Activated CD4-positive, alpha-beta T cell treated with anti-CD3 and anti-CD28 coated beads, Interleukin-2, amount 10 ng/mL, durations not matched to agents 7 days and 5 days (primary cell): ENCODE results near the gene BTG3. TPM values are rescaled to one million over a fixed set of nuclear protein-coding genes. Genes with fewer than 3 reads are reported as not detected.

Experiments used
- CTCF ChIA-PET: fragments of 350-600 bp; sonication (Branson Sonifier 250); formaldehyde crosslinking; loops from one replicate; lab custom pipeline; 2021; ENCODE audit warnings: antibody characterized with exemption; lab: Charles Lee
- POLR2A ChIA-PET: fragments of 350-600 bp; sonication (Branson Sonifier 250); formaldehyde crosslinking; loops from one replicate; lab custom pipeline; 2021; ENCODE audit warnings: antibody characterized with exemption; lab: Charles Lee
- DNase-seq: peaks from one replicate; pipeline ENCODE4 v3.0.0-alpha.2; 2020
- H3K27ac Mint-ChIP-seq: one replicate; pipeline ENCODE4 v1.8.0; 2021; ENCODE audit warnings: mild to moderate bottlenecking, moderate library complexity, mixed read lengths
- H3K27me3 Mint-ChIP-seq: one replicate; pipeline ENCODE4 v1.8.0; 2021; ENCODE audit warnings: mixed read lengths
- H3K36me3 Mint-ChIP-seq: one replicate; pipeline ENCODE4 v1.8.0; 2021; ENCODE audit warnings: low read depth, mixed read lengths
- H3K4me1 Mint-ChIP-seq: one replicate; pipeline ENCODE4 v1.8.0; 2021; ENCODE audit warnings: mixed read lengths
- H3K4me3 Mint-ChIP-seq: one replicate; pipeline ENCODE4 v1.8.0; 2021; ENCODE audit warnings: mild to moderate bottlenecking, moderate library complexity, mixed read lengths
- H3K9me3 Mint-ChIP-seq: one replicate; pipeline ENCODE4 v1.8.0; 2021; ENCODE audit warnings: mixed read lengths
- total RNA-seq, 2 experiments: library from RNA; stranded (reverse); gene quantifications; one replicate each; pipeline ENCODE4 v1.2.3, GENCODE V29; 2021

Gene BTG3
- total RNA-seq, 2 experiments from 2014 or later: 41.2 to 44.1 TPM

DNA sequence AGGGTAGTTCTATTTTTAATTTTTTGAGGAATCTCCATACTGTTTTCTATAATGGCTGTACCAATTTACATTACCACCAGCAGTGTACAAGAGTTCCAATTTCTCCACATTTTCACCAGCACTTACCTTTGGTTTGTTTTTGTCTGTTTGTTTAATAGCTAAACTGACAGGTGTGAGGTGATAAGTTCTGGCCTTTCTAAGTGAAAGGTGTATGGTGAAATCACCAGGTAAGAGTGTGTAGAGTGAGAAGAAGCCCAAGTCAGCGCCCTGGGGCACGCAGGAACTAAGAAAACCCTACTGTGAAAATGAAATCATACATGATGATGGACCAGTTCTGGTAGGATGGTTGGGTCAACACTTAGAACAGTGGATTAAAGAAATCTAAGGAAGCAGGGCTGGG is 34.5 kb downstream of the BTG3 start:
- ChIA-PET CTCF (no interaction called here), POLR2A (no interaction called here)
- Mint-ChIP-seq H3K4me3 (no peak overlapping the region), H3K9me3 (no peaks in the 10 kb centered on the region), H3K4me1 (no peaks in the 10 kb centered on the region), H3K27me3 (peaks cover 7% of the 10 kb centered on the region), H3K27ac (no peak overlapping the region), H3K36me3 (no peaks in the 10 kb centered on the region)
- DNase-seq: no peak

DNA sequence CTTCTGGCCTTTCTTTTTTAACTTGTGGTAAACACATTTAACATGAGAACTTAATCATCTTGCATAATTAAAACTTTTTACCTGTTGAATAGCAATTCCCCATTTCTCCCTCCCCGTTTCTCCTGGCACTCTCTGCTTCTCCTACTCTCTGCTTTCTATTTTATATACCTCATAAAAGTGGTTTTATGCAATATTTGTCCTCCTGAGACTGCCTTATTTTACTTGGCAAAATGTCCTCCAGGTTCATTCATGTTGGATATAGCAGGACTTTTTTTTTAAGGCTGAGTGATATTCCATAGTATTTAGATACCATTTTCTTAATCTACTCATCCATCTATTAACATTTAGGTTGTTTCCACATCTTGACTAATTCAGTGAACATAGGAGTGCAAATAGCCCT is 35.0 kb downstream of the BTG3 start:
- Mint-ChIP-seq H3K9me3 (no peaks in the 10 kb centered on the region), H3K36me3 (no peaks in the 10 kb centered on the region), H3K27ac (no peak overlapping the region), H3K27me3 (peaks cover 7% of the 10 kb centered on the region), H3K4me1 (no peaks in the 10 kb centered on the region), H3K4me3 (no peak overlapping the region)
- CTCF ChIA-PET: no interaction called here
- no peak for DNase-seq
- POLR2A ChIA-PET: no interaction called here

- Mint-ChIP-seq H3K27ac (no peak overlapping the region), H3K4me1 (no peaks in the 10 kb centered on the region), H3K9me3 (no peaks in the 10 kb centered on the region), H3K4me3 (no peak overlapping the region), H3K36me3 (no peaks in the 10 kb centered on the region), H3K27me3 (peaks cover 7% of the 10 kb centered on the region)
- POLR2A ChIA-PET: no interaction called here
- DNase-seq: no peak
- CTCF ChIA-PET: no interaction called here
Observed at GRCh38 chr21:17576080-17576835, 36.4 kb downstream of the BTG3 start.

DNA sequence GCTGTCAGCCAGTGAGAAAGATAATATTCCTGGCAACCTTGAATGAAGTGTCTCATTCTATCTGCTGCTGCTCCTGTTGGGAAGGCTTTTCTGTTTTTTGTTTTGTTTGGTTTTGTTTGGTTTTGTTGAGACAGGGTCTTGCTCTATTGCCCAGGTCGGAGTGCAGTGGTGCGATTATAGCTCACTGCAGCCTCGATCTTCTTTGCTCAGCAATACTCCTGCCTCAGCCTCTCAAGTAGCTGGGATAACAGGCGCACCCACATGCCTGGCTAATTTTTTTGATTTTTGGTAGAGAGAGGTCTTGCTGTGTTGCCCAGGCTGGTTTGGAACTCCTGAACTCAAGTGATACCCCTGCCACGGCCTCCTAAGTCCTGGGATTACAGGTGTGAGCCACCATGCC is 37.6 kb downstream of the BTG3 start:
- CTCF ChIA-PET: no interaction called here
- peaks cover 7% of the 10 kb centered on the region for H3K27me3 Mint-ChIP-seq
- DNase-seq: no peak
- H3K4me3 Mint-ChIP-seq: no peak overlapping the region
- POLR2A ChIA-PET: no interaction called here
- H3K9me3 Mint-ChIP-seq: no peaks in the 10 kb centered on the region
- no peaks in the 10 kb centered on the region for H3K36me3 Mint-ChIP-seq
- H3K4me1 Mint-ChIP-seq: no peaks in the 10 kb centered on the region
- no peak overlapping the region for H3K27ac Mint-ChIP-seq

DNA sequence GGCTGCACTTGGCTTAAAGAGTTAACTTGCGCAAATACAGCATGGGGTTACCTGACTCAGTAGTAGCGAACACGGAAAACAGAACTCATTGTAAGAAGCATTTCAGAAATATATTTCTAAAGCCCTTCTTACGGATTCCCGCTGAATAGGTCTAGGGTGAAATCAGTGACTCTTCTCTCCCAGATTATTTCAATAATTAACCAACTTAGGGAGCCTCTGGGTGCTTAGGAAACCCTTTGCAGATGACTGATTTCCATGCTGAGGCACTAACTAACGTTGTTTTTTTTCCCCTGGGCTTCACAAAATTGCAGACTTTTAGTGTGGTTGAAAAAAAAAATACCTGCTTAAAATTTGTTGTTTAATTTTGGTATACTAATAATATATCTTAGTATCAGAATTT is 40.3 kb downstream of the BTG3 start:
- DNase-seq: no peak
- Mint-ChIP-seq H3K4me1 (no peaks in the 10 kb centered on the region), H3K36me3 (no peaks in the 10 kb centered on the region), H3K4me3 (no peak overlapping the region), H3K27me3 (peaks cover 7% of the 10 kb centered on the region), H3K9me3 (no peaks in the 10 kb centered on the region), H3K27ac (no peak overlapping the region)
- CTCF ChIA-PET: no interaction called here
- POLR2A ChIA-PET: no interaction called here

DNA sequence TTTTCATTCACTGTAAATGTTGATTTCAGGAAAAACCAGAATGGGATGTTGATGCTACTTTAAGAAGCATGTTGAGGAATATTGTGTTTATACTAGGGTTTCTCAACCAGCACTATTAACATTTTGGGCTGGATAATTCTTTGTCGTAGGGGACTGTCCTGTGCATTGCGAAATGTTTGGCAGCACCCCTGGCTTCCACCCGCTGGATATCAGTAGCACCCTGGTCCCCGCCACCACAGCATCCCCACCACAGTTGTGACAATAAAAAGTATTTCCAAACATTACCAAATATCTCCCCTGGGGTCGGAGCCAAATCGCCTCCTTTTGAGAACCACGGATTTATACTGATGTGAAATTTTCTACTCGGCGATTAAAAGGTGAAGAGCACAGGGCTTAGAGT is 41.9 kb downstream of the BTG3 start:
- DNase-seq: no peak
- H3K27me3 Mint-ChIP-seq: peaks cover 7% of the 10 kb centered on the region
- no peaks in the 10 kb centered on the region for H3K36me3 Mint-ChIP-seq
- no peaks in the 10 kb centered on the region for H3K4me1 Mint-ChIP-seq
- H3K27ac Mint-ChIP-seq: no peak overlapping the region
- H3K4me3 Mint-ChIP-seq: no peak overlapping the region
- H3K9me3 Mint-ChIP-seq: no peaks in the 10 kb centered on the region
- POLR2A ChIA-PET: no interaction called here
- CTCF ChIA-PET: no interaction called here

- no peak overlapping the region for H3K27ac Mint-ChIP-seq
- POLR2A ChIA-PET: no interaction called here
- DNase-seq: no peak
- H3K9me3 Mint-ChIP-seq: no peaks in the 10 kb centered on the region
- no peaks in the 10 kb centered on the region for H3K4me1 Mint-ChIP-seq
- H3K36me3 Mint-ChIP-seq: no peaks in the 10 kb centered on the region
- H3K4me3 Mint-ChIP-seq: no peak overlapping the region
- H3K27me3 Mint-ChIP-seq: no peaks in the 10 kb centered on the region
- CTCF ChIA-PET: no interaction called here
Observed at GRCh38 chr21:17560377-17561025, 52.2 kb downstream of the BTG3 start.

DNA sequence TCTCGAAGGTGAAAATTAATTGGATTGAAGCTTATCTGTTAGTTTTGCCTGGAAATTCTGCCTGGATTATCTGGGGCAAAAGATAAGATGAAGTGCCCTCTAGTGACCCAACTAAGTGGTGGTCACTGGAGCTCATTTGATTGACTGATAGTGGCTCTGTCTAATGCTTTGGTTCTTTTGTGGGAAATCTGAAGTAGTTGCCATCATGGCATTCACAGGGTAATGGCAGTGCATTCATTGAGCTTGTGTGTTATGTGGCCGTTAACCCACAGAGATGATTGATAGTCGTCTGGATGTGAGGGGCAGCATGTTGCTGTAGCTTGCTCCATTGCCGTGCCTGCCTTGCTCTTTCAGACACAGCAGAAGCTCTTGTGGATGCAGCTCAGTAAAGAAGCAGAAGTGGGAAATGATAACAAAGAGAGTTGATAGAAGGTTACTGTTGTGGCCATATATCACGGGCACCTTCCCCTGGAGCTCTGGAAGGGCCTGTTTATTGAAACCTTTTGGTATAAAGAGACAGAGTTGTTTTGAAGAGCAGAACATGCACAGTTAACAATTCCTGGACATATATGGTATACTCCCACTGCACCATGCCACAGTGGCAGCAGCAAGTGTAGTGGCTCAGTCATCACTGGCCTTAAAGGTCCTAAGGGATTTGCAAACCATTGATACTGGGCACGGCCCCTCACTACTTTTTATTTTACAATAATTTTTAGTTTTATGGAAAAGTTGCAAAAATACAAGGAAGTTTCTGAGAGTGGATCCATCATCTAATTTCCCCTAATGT is 57.8 kb downstream of the BTG3 start:
- Mint-ChIP-seq H3K9me3 (no peaks in the 10 kb centered on the region), H3K4me3 (no peak overlapping the region), H3K27ac (no peak overlapping the region), H3K36me3 (no peaks in the 10 kb centered on the region), H3K4me1 (no peaks in the 10 kb centered on the region), H3K27me3 (no peaks in the 10 kb centered on the region)
- ChIA-PET POLR2A (no interaction called here), CTCF (interaction anchor here (0.7 to 1.1 kb wide), 2 partner anchors 20 to 106 kb away, joined by 3 read pairs; no protein-coding TSS in a partner anchor)
- no peak for DNase-seq

DNA sequence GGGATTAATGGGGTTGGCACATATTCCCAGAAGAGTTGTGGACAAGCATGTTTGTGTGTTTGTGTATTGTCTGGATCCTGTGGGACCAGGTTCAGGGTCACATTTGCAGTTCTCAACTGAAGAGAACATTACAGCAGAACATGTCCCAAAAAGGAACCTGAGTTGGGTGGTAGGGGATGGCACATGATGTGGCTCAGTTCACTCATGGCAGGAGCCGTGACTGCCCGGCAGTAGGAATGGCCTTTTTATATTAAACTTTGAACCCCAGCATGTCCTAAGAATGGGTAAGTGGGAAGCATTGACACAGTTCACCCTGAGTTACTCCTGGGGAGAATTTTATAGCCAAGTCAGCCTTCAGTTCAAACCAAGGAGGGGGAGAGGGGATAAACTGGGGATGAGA is 58.6 kb downstream of the BTG3 start:
- H3K9me3 Mint-ChIP-seq: no peaks in the 10 kb centered on the region
- no peak overlapping the region for H3K4me3 Mint-ChIP-seq
- ChIA-PET POLR2A (no interaction called here), CTCF (interaction anchor here (0.7 to 1.1 kb wide), 2 partner anchors 19 to 105 kb away, joined by 3 read pairs; no protein-coding TSS in a partner anchor)
- H3K36me3 Mint-ChIP-seq: no peaks in the 10 kb centered on the region
- H3K27ac Mint-ChIP-seq: no peak overlapping the region
- no peaks in the 10 kb centered on the region for H3K4me1 Mint-ChIP-seq
- DNase-seq: no peak
- H3K27me3 Mint-ChIP-seq: no peaks in the 10 kb centered on the region

DNA sequence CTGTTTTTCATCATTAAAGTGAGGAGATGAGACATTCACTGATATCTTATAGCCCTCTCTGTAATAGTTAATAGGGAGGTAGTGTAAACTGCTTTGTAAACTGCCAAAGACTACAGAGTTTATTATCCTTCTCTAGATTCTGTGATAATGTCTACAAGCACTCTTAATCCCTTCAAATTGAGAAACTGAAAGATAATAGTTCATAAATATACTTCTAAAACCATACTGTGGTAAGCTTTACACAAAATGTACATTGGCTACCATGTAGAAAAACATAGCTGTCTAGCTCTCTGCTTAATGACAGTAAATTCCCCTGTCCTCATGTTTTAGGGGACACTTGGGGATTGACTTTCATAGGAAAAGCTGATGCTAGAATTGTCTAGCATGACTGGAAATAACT is 60.3 kb downstream of the BTG3 start:
- no peaks in the 10 kb centered on the region for H3K9me3 Mint-ChIP-seq
- H3K36me3 Mint-ChIP-seq: no peaks in the 10 kb centered on the region
- no peak overlapping the region for H3K27ac Mint-ChIP-seq
- H3K4me1 Mint-ChIP-seq: no peaks in the 10 kb centered on the region
- ChIA-PET POLR2A (no interaction called here), CTCF (no interaction called here)
- no peak overlapping the region for H3K4me3 Mint-ChIP-seq
- no peaks in the 10 kb centered on the region for H3K27me3 Mint-ChIP-seq
- no peak for DNase-seq

DNA sequence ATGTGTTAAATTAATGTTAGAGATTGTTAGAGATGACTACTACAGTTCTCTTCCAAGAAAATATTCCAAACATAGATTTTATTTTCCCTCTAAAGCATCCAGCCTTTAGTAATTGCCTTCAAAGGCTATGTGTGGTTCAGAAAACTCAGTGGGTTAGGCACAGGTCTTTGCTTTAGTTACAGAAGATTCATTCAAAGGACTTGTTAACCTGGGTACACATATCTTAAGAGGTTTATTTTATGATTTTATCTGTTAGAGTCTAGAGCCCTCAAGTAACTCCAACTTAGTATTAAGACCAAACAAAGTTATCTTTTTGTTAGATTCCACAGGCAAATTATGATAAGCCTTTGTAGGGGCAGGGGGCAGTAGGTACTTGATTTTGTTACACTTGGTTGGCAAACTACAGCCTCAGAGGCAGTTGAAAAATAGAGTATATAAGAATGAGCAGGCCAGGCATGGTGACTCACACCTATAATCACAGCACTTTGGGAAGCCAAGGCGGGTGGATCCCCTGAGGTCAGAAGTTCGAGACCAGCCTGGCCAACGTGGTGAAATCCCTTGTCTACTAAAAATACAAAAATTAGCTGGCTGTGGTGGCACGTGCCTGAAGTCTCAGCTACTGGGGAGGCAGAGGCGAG is 61.9 kb downstream of the BTG3 start:
- ChIA-PET POLR2A (no interaction called here), CTCF (no interaction called here)
- Mint-ChIP-seq H3K27me3 (no peaks in the 10 kb centered on the region), H3K27ac (no peak overlapping the region), H3K4me1 (no peaks in the 10 kb centered on the region), H3K4me3 (no peak overlapping the region), H3K9me3 (no peaks in the 10 kb centered on the region), H3K36me3 (no peaks in the 10 kb centered on the region)
- no peak for DNase-seq

DNA sequence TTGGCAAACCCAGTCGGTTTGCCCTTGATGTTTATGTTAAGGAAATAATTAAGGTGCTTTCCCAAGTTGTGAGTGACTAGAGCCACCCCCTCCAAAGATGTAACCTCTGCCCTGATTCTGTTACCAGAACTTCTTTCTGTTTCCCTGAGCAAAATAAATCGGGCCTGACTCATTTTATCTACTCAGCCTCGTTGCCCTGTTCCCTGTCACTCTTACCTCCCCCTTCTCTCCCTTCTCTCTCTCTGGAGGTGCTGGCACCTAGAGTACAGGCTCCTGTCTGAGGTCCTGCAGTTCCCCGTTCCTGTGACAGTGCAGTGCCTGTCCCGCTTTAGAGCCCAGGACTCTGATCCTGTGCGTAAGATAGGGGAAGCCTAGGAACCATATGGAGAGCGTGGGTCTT is 64.4 kb downstream of the BTG3 start:
- DNase-seq: no peak
- ChIA-PET CTCF (interaction anchor here (1.7 kb wide), 1 partner anchor 10 kb away, joined by 4 read pairs; no protein-coding TSS in a partner anchor), POLR2A (no interaction called here)
- Mint-ChIP-seq H3K4me1 (no peaks in the 10 kb centered on the region), H3K9me3 (no peaks in the 10 kb centered on the region), H3K36me3 (no peaks in the 10 kb centered on the region), H3K27ac (no peak overlapping the region), H3K27me3 (no peaks in the 10 kb centered on the region), H3K4me3 (no peak overlapping the region)

GRCh38 chr21:17545007-17545406 is 67.7 kb downstream of the BTG3 start:
- Mint-ChIP-seq H3K27ac (no peak overlapping the region), H3K36me3 (no peaks in the 10 kb centered on the region), H3K27me3 (no peaks in the 10 kb centered on the region), H3K4me3 (no peak overlapping the region), H3K9me3 (no peaks in the 10 kb centered on the region), H3K4me1 (no peaks in the 10 kb centered on the region)
- DNase-seq: no peak
- ChIA-PET CTCF (interaction anchor here (0.5 to 0.6 kb wide), 2 partner anchors 30 to 104 kb away, joined by 4 to 5 read pairs; no protein-coding TSS in a partner anchor), POLR2A (no interaction called here)
